GM18861 (cell line): ENCODE data around the gene ASAP2.
"Not testable (repeated sequence)": the region's sequence is repeated elsewhere in the genome, so short reads cannot be mapped to it uniquely, and the experiment has no call there.

Experiments
- ATAC-seq: cut with Tn5 transposase; IDR thresholded peaks from one replicate; pipeline ENCODE4 v1.9.1; 2021; ENCODE audit not compliant: unreplicated experiment

Gene ASAP2

GRCh38 chr2:9250091-9250490 lies 43.5 kb downstream of the ASAP2 start:
- ATAC-seq = no peak

- no peak for ATAC-seq
Measured at GRCh38 chr2:9250498-9251153, 44.0 kb downstream of the ASAP2 start.

GRCh38 chr2:9251154-9252001 lies 44.8 kb downstream of the ASAP2 start:
- no peak for ATAC-seq

- no peak for ATAC-seq
Measured at GRCh38 chr2:9252002-9252357, 45.4 kb downstream of the ASAP2 start.

- ATAC-seq = no peak
Measured at GRCh38 chr2:9255416-9255815, 48.8 kb downstream of the ASAP2 start.

GRCh38 chr2:9256147-9256546 lies 49.5 kb downstream of the ASAP2 start:
- no peak for ATAC-seq

- ATAC-seq = no peak
Measured at GRCh38 chr2:9256570-9257043, 50.0 kb downstream of the ASAP2 start.

GRCh38 chr2:9258501-9258900 lies 51.9 kb downstream of the ASAP2 start:
- ATAC-seq = no peak

- no peak for ATAC-seq
Measured at GRCh38 chr2:9258953-9259399, 52.4 kb downstream of the ASAP2 start.

GRCh38 chr2:9260464-9260918 lies 53.9 kb downstream of the ASAP2 start:
- ATAC-seq = no peak

GRCh38 chr2:9261231-9261883 lies 54.7 kb downstream of the ASAP2 start:
- ATAC-seq = no peak

- no peak for ATAC-seq
Measured at GRCh38 chr2:9262671-9263171, 56.1 kb downstream of the ASAP2 start.

- no peak for ATAC-seq
Measured at GRCh38 chr2:9263428-9263827, 56.8 kb downstream of the ASAP2 start.

- no peak for ATAC-seq
Measured at GRCh38 chr2:9264301-9264700, 57.7 kb downstream of the ASAP2 start.

GRCh38 chr2:9266711-9267110 lies 60.1 kb downstream of the ASAP2 start:
- ATAC-seq = no peak

- ATAC-seq = not testable (repeated sequence)
Measured at GRCh38 chr2:9267286-9267685, 60.7 kb downstream of the ASAP2 start.

GRCh38 chr2:9268301-9269080 lies 61.9 kb downstream of the ASAP2 start:
- ATAC-seq = no peak

GRCh38 chr2:9269295-9269694 lies 62.7 kb downstream of the ASAP2 start:
- no peak for ATAC-seq

GRCh38 chr2:9269695-9270360 lies 63.2 kb downstream of the ASAP2 start:
- no peak for ATAC-seq

GRCh38 chr2:9271091-9271490 lies 64.5 kb downstream of the ASAP2 start:
- no peak for ATAC-seq
